ENCODE data around the gene ATP2C2. TPM values are rescaled to one million over a fixed set of nuclear protein-coding genes. Genes with fewer than 3 reads are reported as not detected.

The ATP2C2 gene
- total RNA-seq, 1 experiment from 2014 or later, result 4.3 TPM

DNA sequence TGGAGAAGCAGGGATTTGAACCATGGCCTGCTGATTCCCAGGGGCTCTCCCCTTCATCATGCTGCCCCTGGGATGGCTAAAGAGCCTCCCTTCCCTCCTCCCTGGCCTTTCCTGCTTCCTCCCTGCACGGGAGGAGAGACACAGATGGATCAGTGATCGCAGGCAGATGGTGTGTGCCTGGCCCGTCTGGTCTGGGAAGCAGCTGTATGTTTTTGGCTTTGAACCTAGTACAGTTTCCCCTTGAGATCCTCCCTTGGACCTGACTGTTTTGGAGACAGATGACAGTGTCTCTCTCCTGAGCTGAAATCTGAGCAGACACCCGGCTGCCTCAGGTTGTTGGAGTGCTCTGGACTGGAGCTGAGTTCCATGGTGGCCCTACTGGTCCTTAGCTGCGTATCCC, 29.0 kb upstream of the ATP2C2 start:
- no peak for ATAC-seq
- CTCF ChIA-PET, result interaction anchor here (1.4 kb wide), 1 partner anchor 62 kb away, joined by 3 read pairs; no protein-coding TSS in a partner anchor
- DNase-seq (ENCODE audit: low spot score), result no peak
- Mint-ChIP-seq H3K27ac (no peak overlapping the region), H3K4me3 (no peak overlapping the region), H3K27me3 (ENCODE audit: low read depth) (no peaks in the 10 kb centered on the region), H3K4me1 (no peaks in the 10 kb centered on the region), H3K9me3 (peaks cover 8% of the 10 kb centered on the region), H3K36me3 (no peaks in the 10 kb centered on the region; the same call in 1 of the 2 replicates)
- TF ChIP-seq IRF1 (CRISPR knock-in tag; IDR thresholded peaks at IDR 0.05) (no peak), SP1 (CRISPR knock-in tag; conservative IDR thresholded peaks at IDR 0.05) (no peak), ZNF396 (CRISPR knock-in tag; IDR thresholded peaks at IDR 0.05; ENCODE audit: borderline replicate concordance) (no peak)
- TF ChIP-seq, protein P1, sequence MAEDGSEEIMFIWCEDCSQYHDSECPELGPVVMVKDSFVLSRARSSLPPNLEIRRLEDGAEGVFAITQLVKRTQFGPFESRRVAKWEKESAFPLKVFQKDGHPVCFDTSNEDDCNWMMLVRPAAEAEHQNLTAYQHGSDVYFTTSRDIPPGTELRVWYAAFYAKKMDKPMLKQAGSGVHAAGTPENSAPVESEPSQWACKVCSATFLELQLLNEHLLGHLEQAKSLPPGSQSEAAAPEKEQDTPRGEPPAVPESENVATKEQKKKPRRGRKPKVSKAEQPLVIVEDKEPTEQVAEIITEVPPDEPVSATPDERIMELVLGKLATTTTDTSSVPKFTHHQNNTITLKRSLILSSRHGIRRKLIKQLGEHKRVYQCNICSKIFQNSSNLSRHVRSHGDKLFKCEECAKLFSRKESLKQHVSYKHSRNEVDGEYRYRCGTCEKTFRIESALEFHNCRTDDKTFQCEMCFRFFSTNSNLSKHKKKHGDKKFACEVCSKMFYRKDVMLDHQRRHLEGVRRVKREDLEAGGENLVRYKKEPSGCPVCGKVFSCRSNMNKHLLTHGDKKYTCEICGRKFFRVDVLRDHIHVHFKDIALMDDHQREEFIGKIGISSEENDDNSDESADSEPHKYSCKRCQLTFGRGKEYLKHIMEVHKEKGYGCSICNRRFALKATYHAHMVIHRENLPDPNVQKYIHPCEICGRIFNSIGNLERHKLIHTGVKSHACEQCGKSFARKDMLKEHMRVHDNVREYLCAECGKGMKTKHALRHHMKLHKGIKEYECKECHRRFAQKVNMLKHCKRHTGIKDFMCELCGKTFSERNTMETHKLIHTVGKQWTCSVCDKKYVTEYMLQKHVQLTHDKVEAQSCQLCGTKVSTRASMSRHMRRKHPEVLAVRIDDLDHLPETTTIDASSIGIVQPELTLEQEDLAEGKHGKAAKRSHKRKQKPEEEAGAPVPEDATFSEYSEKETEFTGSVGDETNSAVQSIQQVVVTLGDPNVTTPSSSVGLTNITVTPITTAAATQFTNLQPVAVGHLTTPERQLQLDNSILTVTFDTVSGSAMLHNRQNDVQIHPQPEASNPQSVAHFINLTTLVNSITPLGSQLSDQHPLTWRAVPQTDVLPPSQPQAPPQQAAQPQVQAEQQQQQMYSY (CRISPR knock-in tag; IDR thresholded peaks at IDR 0.05), result no peak
- POLR2A ChIA-PET, result no interaction called here

DNA sequence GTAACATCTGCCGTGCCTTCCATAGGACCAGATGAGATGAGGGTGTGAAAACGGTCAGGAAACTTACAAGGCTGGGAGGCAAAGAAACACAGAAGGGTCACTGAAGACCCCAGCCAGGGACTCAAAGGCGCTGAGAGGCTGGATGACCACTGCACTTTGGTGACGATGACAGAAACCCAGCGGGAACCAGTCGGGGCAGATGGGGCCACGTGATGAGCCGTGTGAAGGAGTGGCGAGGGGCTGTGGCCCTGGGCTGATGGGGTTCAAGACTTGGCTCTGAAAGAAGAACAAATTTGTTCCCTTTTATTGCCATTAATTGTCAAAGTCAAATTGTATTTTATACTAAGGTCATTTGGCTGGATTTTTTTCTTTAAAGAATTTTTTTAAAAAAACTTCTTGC, 28.6 kb upstream of the ATP2C2 start:
- Mint-ChIP-seq H3K27ac (no peak overlapping the region), H3K4me1 (no peaks in the 10 kb centered on the region), H3K9me3 (peaks cover 8% of the 10 kb centered on the region), H3K4me3 (no peak overlapping the region), H3K36me3 (no peaks in the 10 kb centered on the region; the same call in 1 of the 2 replicates), H3K27me3 (ENCODE audit: low read depth) (no peaks in the 10 kb centered on the region)
- CTCF ChIA-PET, result interaction anchor here (1.4 kb wide), 1 partner anchor 63 kb away, joined by 3 read pairs; no protein-coding TSS in a partner anchor
- no peak for ATAC-seq
- POLR2A ChIA-PET, result no interaction called here
- DNase-seq (ENCODE audit: low spot score), result no peak
- TF ChIP-seq JAZF1 (CRISPR knock-in tag; IDR thresholded peaks at IDR 0.05) (no peak), SP1 (CRISPR knock-in tag; conservative IDR thresholded peaks at IDR 0.05) (no peak), E2F1 (CRISPR knock-in tag; IDR thresholded peaks at IDR 0.05) (no peak), ZNF263 (CRISPR knock-in tag; IDR thresholded peaks at IDR 0.05; ENCODE audit: low read depth) (no peak), PRRX2 (CRISPR knock-in tag; IDR thresholded peaks at IDR 0.05) (no peak), RELA (CRISPR knock-in tag; IDR thresholded peaks at IDR 0.05; ENCODE audit: borderline replicate concordance) (no peak), GRHL2 (CRISPR knock-in tag; IDR thresholded peaks at IDR 0.05; ENCODE audit: insufficient replicate concordance, severe bottlenecking) (no peak), MYBL2 (CRISPR knock-in tag; IDR thresholded peaks at IDR 0.05) (no peak), NFYB (CRISPR knock-in tag; conservative IDR thresholded peaks at IDR 0.05; ENCODE audit: low read depth) (no peak), ZNF416 (CRISPR knock-in tag; IDR thresholded peaks at IDR 0.05) (no peak), CREB1 (CRISPR knock-in tag; IDR thresholded peaks at IDR 0.05) (no peak), FOXP4 (CRISPR knock-in tag; IDR thresholded peaks at IDR 0.05) (no peak), HMGXB4 (CRISPR knock-in tag; IDR thresholded peaks at IDR 0.05) (no peak), SMAD3 (CRISPR knock-in tag; IDR thresholded peaks at IDR 0.05; ENCODE audit: borderline replicate concordance) (no peak)
- TF ChIP-seq, protein P1 (CRISPR knock-in tag; IDR thresholded peaks at IDR 0.05), result no peak
- TF ChIP-seq, protein P2, sequence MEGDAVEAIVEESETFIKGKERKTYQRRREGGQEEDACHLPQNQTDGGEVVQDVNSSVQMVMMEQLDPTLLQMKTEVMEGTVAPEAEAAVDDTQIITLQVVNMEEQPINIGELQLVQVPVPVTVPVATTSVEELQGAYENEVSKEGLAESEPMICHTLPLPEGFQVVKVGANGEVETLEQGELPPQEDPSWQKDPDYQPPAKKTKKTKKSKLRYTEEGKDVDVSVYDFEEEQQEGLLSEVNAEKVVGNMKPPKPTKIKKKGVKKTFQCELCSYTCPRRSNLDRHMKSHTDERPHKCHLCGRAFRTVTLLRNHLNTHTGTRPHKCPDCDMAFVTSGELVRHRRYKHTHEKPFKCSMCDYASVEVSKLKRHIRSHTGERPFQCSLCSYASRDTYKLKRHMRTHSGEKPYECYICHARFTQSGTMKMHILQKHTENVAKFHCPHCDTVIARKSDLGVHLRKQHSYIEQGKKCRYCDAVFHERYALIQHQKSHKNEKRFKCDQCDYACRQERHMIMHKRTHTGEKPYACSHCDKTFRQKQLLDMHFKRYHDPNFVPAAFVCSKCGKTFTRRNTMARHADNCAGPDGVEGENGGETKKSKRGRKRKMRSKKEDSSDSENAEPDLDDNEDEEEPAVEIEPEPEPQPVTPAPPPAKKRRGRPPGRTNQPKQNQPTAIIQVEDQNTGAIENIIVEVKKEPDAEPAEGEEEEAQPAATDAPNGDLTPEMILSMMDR (IDR thresholded peaks at IDR 0.05), result no peak

All from WTC11 (cell line).